Right lobe of liver (tissue), 6 donors: Measurements from ENCODE around the gene AQR. TPM values are rescaled to one million over a fixed set of nuclear protein-coding genes. Genes with fewer than 3 reads are reported as not detected.

Experiments
- ATAC-seq, 4 donors: fragments of 200-7000 bp; cut with Tn5 transposase; one replicate each; pipeline ENCODE4 v1.9.1; 2020; ENCODE audit warnings: mild to moderate bottlenecking in 4 of 4, moderate library complexity in 4 of 4
- DNase-seq, 3 donors: peaks; one replicate each; pipeline ENCODE4 v3.0.0-alpha.2; 2020
- H3K27ac ChIP-seq, 3 donors: fragments of 200-600 bp; one replicate each; pipeline ENCODE4 v1.8.0; 2022
- H3K27me3 ChIP-seq, 2 donors: fragments of 200-600 bp; one replicate each; pipeline ENCODE4 v1.8.0; 2022
- H3K36me3 ChIP-seq, 4 donors: fragments of 200-600 bp; sonication (generic) in 1 of 4; one replicate each; pipeline versions ENCODE4 v1.5.1 to v1.8.0; 2017 to 2022; ENCODE audit warnings: control low read depth in 1 of 4
- H3K4me1 ChIP-seq, 4 donors: fragments of 200-600 bp; sonication (generic) in 1 of 4; one replicate each; pipeline versions ENCODE4 v1.5.1 to v1.8.0; 2017 to 2022; ENCODE audit warnings: control low read depth in 1 of 4
- H3K4me3 ChIP-seq, 3 donors: fragments of 200-600 bp; one replicate each; pipeline ENCODE4 v1.8.0; 2022
- H3K9me3 ChIP-seq, 4 donors: fragments of 200-600 bp; sonication (generic) in 1 of 4; one replicate each; pipeline versions ENCODE4 v1.5.1 to v1.8.0; 2017 to 2022; ENCODE audit warnings: control low read depth in 1 of 4
- CTCF ChIP-seq, 4 donors: fragments of 200-600 bp in 3 of 4; fragments of 450-650 bp in 1 of 4; IDR thresholded peaks; one replicate each; pipeline versions ENCODE4 v1.5.1 to v1.8.0; 2016 to 2022; ENCODE audit warnings: antibody characterized with exemption in 4 of 4, mild to moderate bottlenecking in 2 of 4
- POLR2A ChIP-seq: fragments of 450-650 bp; IDR thresholded peaks from one replicate; pipeline ENCODE4 v1.6.1; 2017; ENCODE audit warnings: antibody characterized with exemption, mild to moderate bottlenecking
- WGBS: methylation state at CpG from one replicate; pipeline ENCODE4 v1.1.6; 2018; ENCODE audit warnings: low coverage, low lambda C conversion rate; ENCODE audit not compliant: insufficient coverage; ENCODE audit errors: missing lambda C conversion rate; 5-methylcytosine and 5-hydroxymethylcytosine counted together
- intact Hi-C, 2 donors: fragments of 100-400 bp; cut with DNase I; formaldehyde crosslinking; loops; one replicate each; pipeline versions ENCODE4 v1.11.2 to v1.14.1; 2022
- total RNA-seq, 6 experiments: library from RNA; depleted of rRNA in 2 of 6; stranded (reverse); fragments of >200 nt in 2 of 6; fragmentation: NEBNext Ultra II Directional in 3 of 6; extraction: Animal tissue kit (Norgen Biotek cat#: 25700) in 3 of 6; gene quantifications; one replicate each; pipeline versions ENCODE4 v1.1.0 to v1.2.4, GENCODE V29; 2016 to 2023
- donor health status: DM: no; HTN: yes; CAD: no.
- donor health status: DM: no; HTN: no; CAD: no.
- donor health status: DM: no; HTN: no; CAD: no.
- donor health status: DM: no; HTN: yes; CAD: no.
- donor health status: DM: no; HTN: yes; CAD: no.

The AQR gene
- total RNA-seq, 6 experiments from 2014 or later: 9.1 to 15.3 (median 11.8) TPM

- Histone ChIP-seq H3K9me3 (no peaks in the 10 kb centered on the region), H3K4me1 (no peaks in the 10 kb centered on the region), H3K36me3 (peaks cover 0 to 61% (median 23%) of the 10 kb centered on the region in 4 donors), H3K27ac (no peak overlapping the region), H3K27me3 (no peaks in the 10 kb centered on the region), H3K4me3 (no peak overlapping the region)
- whole genome bisulfite sequencing: 88% methylated on average over 1 of the region's 2 CpGs
- ATAC-seq (no peak), DNase-seq (no peak)
- TF ChIP-seq CTCF (IDR thresholded peaks at IDR 0.05) (no peak), POLR2A (no peak)
- intact Hi-C loops: loop anchor here in 1 of 2 donors (10.0 kb wide), 1 partner anchor 223 kb away; no protein-coding TSS in a partner anchor
These were observed 41.8 kb downstream of the AQR start for GRCh38 chr15:34927726-34928125.

GRCh38 chr15:34914317-34914716 is 55.2 kb downstream of the AQR start:
- TF ChIP-seq POLR2A (no peak), CTCF (IDR thresholded peaks at IDR 0.05) (no peak)
- DNase-seq (no peak), ATAC-seq (no peak)
- Histone ChIP-seq H3K27ac (no peak overlapping the region), H3K4me1 (no peaks in the 10 kb centered on the region), H3K36me3 (peaks cover 0 to 73% (median 16%) of the 10 kb centered on the region in 4 donors), H3K9me3 (no peaks in the 10 kb centered on the region), H3K4me3 (no peak overlapping the region), H3K27me3 (no peaks in the 10 kb centered on the region)
- WGBS: 100% methylated on average over 1 of the region's 2 CpGs
- intact Hi-C loops: no loop called here

GRCh38 chr15:34905047-34905446 is 64.5 kb downstream of the AQR start:
- TF ChIP-seq POLR2A (no peak), CTCF (IDR thresholded peaks at IDR 0.05) (no peak)
- Histone ChIP-seq H3K4me3 (no peak overlapping the region), H3K27ac (no peak overlapping the region), H3K9me3 (no peaks in the 10 kb centered on the region), H3K36me3 (peaks cover 0 to 32% (median 8%) of the 10 kb centered on the region in 4 donors), H3K27me3 (no peaks in the 10 kb centered on the region), H3K4me1 (no peaks in the 10 kb centered on the region)
- ATAC-seq (no peak), DNase-seq (no peak)
- 100% methylated on average over 1 of the region's 1 CpG for WGBS
- intact Hi-C loops: no loop called here

GRCh38 chr15:34904527-34904926 is 65.0 kb downstream of the AQR start:
- Histone ChIP-seq H3K4me3 (no peak overlapping the region), H3K36me3 (peaks cover 0 to 29% (median 6%) of the 10 kb centered on the region in 4 donors), H3K27me3 (no peaks in the 10 kb centered on the region), H3K27ac (no peak overlapping the region), H3K4me1 (no peaks in the 10 kb centered on the region), H3K9me3 (no peaks in the 10 kb centered on the region)
- 94% methylated on average over 1 of the region's 1 CpG for WGBS
- TF ChIP-seq CTCF (IDR thresholded peaks at IDR 0.05) (no peak), POLR2A (no peak)
- ATAC-seq (no peak), DNase-seq (no peak)
- intact Hi-C loops: no loop called here

- Histone ChIP-seq H3K4me1 (peaks cover 0 to 4% (median 0%) of the 10 kb centered on the region in 4 donors), H3K27me3 (no peaks in the 10 kb centered on the region), H3K9me3 (no peaks in the 10 kb centered on the region), H3K36me3 (peaks cover 0 to 29% (median 2%) of the 10 kb centered on the region in 4 donors), H3K27ac (no peak overlapping the region), H3K4me3 (no peak overlapping the region)
- DNase-seq (no peak), ATAC-seq (no peak)
- intact Hi-C loops: no loop called here
- WGBS: 97% methylated on average over 5 of the region's 7 CpGs
- no peak for TF ChIP-seq POLR2A
- no peak for TF ChIP-seq CTCF (IDR thresholded peaks at IDR 0.05)
These were observed 68.8 kb downstream of the AQR start for GRCh38 chr15:34900748-34901147.
